ENCODE measurements around the gene CMTM2.

DNA sequence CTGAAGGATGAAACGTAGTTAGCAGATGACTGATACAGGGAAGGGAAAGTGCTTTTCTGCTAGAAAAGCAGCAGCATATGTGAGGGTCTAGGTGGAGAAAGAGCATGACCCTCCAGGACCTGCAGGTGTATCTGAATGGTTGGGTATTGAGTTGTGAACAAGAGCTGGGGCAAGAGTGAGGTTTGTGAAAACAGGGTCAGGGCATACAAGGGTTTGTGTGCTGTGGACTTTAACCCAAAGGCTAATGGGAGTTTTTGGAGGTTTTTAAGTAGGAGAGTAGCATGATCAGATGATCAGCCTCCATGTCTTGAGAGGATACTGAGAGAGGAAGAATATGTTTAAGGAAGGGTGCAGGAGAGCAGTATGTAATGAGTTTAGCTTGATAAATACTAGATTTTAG is 19.2 kb upstream of the CMTM2 start:
- TF ChIP-seq, protein P1, sequence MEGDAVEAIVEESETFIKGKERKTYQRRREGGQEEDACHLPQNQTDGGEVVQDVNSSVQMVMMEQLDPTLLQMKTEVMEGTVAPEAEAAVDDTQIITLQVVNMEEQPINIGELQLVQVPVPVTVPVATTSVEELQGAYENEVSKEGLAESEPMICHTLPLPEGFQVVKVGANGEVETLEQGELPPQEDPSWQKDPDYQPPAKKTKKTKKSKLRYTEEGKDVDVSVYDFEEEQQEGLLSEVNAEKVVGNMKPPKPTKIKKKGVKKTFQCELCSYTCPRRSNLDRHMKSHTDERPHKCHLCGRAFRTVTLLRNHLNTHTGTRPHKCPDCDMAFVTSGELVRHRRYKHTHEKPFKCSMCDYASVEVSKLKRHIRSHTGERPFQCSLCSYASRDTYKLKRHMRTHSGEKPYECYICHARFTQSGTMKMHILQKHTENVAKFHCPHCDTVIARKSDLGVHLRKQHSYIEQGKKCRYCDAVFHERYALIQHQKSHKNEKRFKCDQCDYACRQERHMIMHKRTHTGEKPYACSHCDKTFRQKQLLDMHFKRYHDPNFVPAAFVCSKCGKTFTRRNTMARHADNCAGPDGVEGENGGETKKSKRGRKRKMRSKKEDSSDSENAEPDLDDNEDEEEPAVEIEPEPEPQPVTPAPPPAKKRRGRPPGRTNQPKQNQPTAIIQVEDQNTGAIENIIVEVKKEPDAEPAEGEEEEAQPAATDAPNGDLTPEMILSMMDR (IDR thresholded peaks at IDR 0.05; ENCODE audit: poor library complexity), result no peak
- TF ChIP-seq EZH2phosphoT487 (IDR thresholded peaks at IDR 0.05; ENCODE audit: low read depth, severe bottlenecking, unreplicated experiment), result no peak
- TF ChIP-seq EZH2 (IDR thresholded peaks at IDR 0.05; ENCODE audit: borderline replicate concordance), result no peak

Measured in hepatocyte (in vitro differentiated cells).